ENCODE results near the gene GNG14. TPM values are rescaled to one million over a fixed set of nuclear protein-coding genes. Genes with fewer than 3 reads are reported as not detected.
"Not testable (repeated sequence)": the region's sequence is repeated elsewhere in the genome, so short reads cannot be mapped to it uniquely, and the experiment has no call there.

Gene GNG14
- total and polyA plus RNA-seq, 2 donors (not counting 1 experiment from before 2014, with no cell fraction given) = not detected

DNA sequence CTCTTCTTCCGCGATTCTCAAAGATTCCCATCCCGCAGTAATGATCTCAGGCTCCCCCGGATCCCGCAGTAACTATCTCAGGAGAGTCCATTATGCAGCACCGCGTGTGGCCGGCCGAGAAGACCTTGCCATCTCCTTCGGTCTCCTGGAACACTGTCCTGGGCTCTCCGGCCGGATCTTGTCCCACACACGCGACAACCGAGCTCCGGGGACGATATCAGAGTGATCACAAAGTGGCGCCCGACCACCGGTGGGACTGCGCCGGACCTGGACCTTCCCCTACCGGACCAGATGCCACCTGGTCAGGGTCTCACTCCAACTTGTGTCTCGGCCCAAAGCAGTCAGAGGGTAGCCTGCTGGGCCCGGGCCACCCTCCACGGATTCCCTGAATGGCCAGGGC is 45.3 kb upstream of the GNG14 start:
- intact Hi-C loops (cut with micrococcal nuclease) = no loop called here
- Histone ChIP-seq H3K27me3 (replicated peaks in 1 of 4; ENCODE audit: control extremely low read depth in 1 of 4, control insufficient read depth in 3 of 4, insufficient read depth in 4 of 4, low read length in 3 of 4) (no peaks in the 10 kb centered on the region), H2AFZ (ENCODE audit: insufficient read depth, low read depth, low read length, poor library complexity, severe bottlenecking) (no peak overlapping the region), H3K27ac (ENCODE audit: low read length in 2 of 2) (no peak overlapping the region), H3K9ac (ENCODE audit: low read length) (no peak overlapping the region), H3K79me2 (ENCODE audit: control insufficient read depth, insufficient read depth, low read length) (peaks cover 14% of the 10 kb centered on the region), H3K4me1 (ENCODE audit: control insufficient read depth in 2 of 2, insufficient read depth in 2 of 2, low read length in 2 of 2) (peaks cover 8 to 12% of the 10 kb centered on the region in 2 donors), H3K4me2 (replicated peaks; ENCODE audit: low read depth, low read length, poor library complexity, severe bottlenecking) (no peak overlapping the region), H3K9me3 (ENCODE audit: control extremely low read depth in 1 of 3, control insufficient read depth in 2 of 3, insufficient read depth in 1 of 3, low read length in 2 of 3) (no peaks in the 10 kb centered on the region), H4K20me1 (ENCODE audit: control insufficient read depth, insufficient read depth, low read length, poor library complexity, severe bottlenecking) (peaks cover 11% of the 10 kb centered on the region), H3K36me3 (replicated peaks in 1 of 2; ENCODE audit: control extremely low read depth in 1 of 2, control insufficient read depth in 1 of 2, extremely low read depth in 1 of 2, insufficient read depth in 2 of 2, low read length in 1 of 2) (peaks cover 0 to 21% of the 10 kb centered on the region in 2 experiments), H3K4me3 (ENCODE audit: control extremely low read depth in 1 of 5, extremely low read depth in 1 of 5, insufficient read depth in 1 of 5, low read depth in 2 of 5, low read length in 4 of 5) (no peak overlapping the region)
- H3K27me3 Mint-ChIP-seq = no peaks in the 10 kb centered on the region
- H3K4me1 Mint-ChIP-seq = peaks cover 11% of the 10 kb centered on the region
- CTCF ChIA-PET = no interaction called here
- no peak overlapping the region for H3K4me3 Mint-ChIP-seq
- no peak overlapping the region for H3K27ac Mint-ChIP-seq
- DNase-seq (no peak), ATAC-seq (ENCODE audit: low read depth) (no peak)
- POLR2A ChIA-PET = interaction anchor here (0.5 kb wide), 1 partner anchor 95 kb away, joined by 5 read pairs; no protein-coding TSS in a partner anchor
- whole genome bisulfite sequencing (ENCODE audit: insufficient coverage) = 99% methylated on average over 26 of the region's 26 CpGs
- TF ChIP-seq CTCF (IDR thresholded peaks at IDR 0.05) (no peak), EZH2 (IDR thresholded peaks at IDR 0.05; ENCODE audit: borderline replicate concordance, insufficient read depth, low read depth, low read length, poor library complexity, severe bottlenecking) (no peak)
- no peaks in the 10 kb centered on the region for H3K9me3 Mint-ChIP-seq (ENCODE audit: insufficient read depth)

DNA sequence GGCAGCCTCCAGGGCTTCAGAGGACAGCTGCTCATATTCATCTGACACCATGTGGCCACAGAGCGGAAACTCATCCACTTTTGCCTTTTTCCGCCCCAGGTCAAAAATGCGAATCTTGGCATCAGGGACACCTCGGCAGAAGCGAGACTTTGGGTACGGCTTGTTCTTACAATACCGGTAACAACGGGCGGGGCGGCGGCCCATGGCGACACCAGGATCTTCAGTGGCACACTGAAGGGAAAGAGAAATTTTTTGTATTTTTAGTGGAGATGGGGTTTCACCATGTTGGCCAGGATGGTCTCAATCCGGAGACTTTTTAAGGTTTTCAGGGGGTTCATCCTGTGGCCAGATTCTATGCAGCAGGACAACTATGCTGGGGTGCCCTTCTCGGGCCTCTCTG is 44.1 kb upstream of the GNG14 start:
- peaks cover 19% of the 10 kb centered on the region for H3K4me1 Mint-ChIP-seq
- H3K27ac Mint-ChIP-seq; ATAC-seq (ENCODE audit: low read depth); H3K27me3 Mint-ChIP-seq; H3K27me3 ChIP-seq (replicated peaks in 1 of 4; ENCODE audit: control extremely low read depth in 1 of 4, control insufficient read depth in 3 of 4, insufficient read depth in 4 of 4, low read length in 3 of 4); H2AFZ ChIP-seq (ENCODE audit: insufficient read depth, low read depth, low read length, poor library complexity, severe bottlenecking); H3K9me3 ChIP-seq (ENCODE audit: control extremely low read depth in 1 of 3, control insufficient read depth in 2 of 3, insufficient read depth in 1 of 3, low read length in 2 of 3); H3K4me3 ChIP-seq (ENCODE audit: control extremely low read depth in 1 of 5, extremely low read depth in 1 of 5, insufficient read depth in 1 of 5, low read depth in 2 of 5, low read length in 4 of 5); H3K27ac ChIP-seq (ENCODE audit: low read length in 2 of 2); H3K9me3 Mint-ChIP-seq (ENCODE audit: insufficient read depth); CTCF ChIA-PET; DNase-seq; H3K4me3 Mint-ChIP-seq; H3K9ac ChIP-seq (ENCODE audit: low read length); intact Hi-C loops (cut with micrococcal nuclease); POLR2A ChIA-PET; H3K4me2 ChIP-seq (replicated peaks; ENCODE audit: low read depth, low read length, poor library complexity, severe bottlenecking): not testable (repeated sequence)
- H3K79me2 ChIP-seq (ENCODE audit: control insufficient read depth, insufficient read depth, low read length) = peaks cover 18% of the 10 kb centered on the region
- H3K4me1 ChIP-seq (ENCODE audit: control insufficient read depth in 2 of 2, insufficient read depth in 2 of 2, low read length in 2 of 2) = peaks cover 8 to 22% of the 10 kb centered on the region in 2 donors
- 98% methylated on average over 14 of the region's 14 CpGs for WGBS (ENCODE audit: insufficient coverage)
- H4K20me1 ChIP-seq (ENCODE audit: control insufficient read depth, insufficient read depth, low read length, poor library complexity, severe bottlenecking) = peaks cover 11% of the 10 kb centered on the region
- H3K36me3 ChIP-seq (replicated peaks in 1 of 2; ENCODE audit: control extremely low read depth in 1 of 2, control insufficient read depth in 1 of 2, extremely low read depth in 1 of 2, insufficient read depth in 2 of 2, low read length in 1 of 2) = peaks cover 0 to 21% of the 10 kb centered on the region in 2 experiments

Measured in B cell (primary cell).